ENCODE data around the gene DYDC2. TPM values are rescaled to one million over a fixed set of nuclear protein-coding genes. Genes with fewer than 3 reads are reported as not detected.

Gene DYDC2
- total and polyA plus RNA-seq, 9 of the 15 experiments (the other 6 are each of a cell fraction or from before 2014, with no cell fraction given): 0.06 to 0.34 (median 0.15) TPM; not detected in 5

- no TSS peak for BruUV-seq (replicated peaks)
- DNase-seq (ENCODE audit: extremely low read depth in 1 of 4, low spot score in 3 of 4) (no peak), ATAC-seq (no peak), FAIRE-seq (no peak)
- intact Hi-C loops (cut with micrococcal nuclease) (no loop called here), in situ Hi-C loops (cut with MboI) (no loop called here)
- no peaks in the 10 kb centered on the region for H3K36me3 ChIP-seq (ENCODE audit: control insufficient read depth, insufficient read depth, low read length)
- H3K27me3 ChIP-seq (ENCODE audit: control insufficient read depth in 2 of 2, insufficient read depth in 2 of 2, low read length in 2 of 2): no peaks in the 10 kb centered on the region
- H3K9me1 ChIP-seq (ENCODE audit: control insufficient read depth, insufficient read depth, low read length): no peaks in the 10 kb centered on the region
- H4K20me1 ChIP-seq (replicated peaks; ENCODE audit: control insufficient read depth, insufficient read depth, low read length): no peaks in the 10 kb centered on the region
- no peaks in the 10 kb centered on the region for H3K79me2 ChIP-seq (ENCODE audit: control insufficient read depth, insufficient read depth, low read length)
- no peak for TF ChIP-seq SAP30 (IDR thresholded peaks at IDR 0.05; ENCODE audit: borderline replicate concordance, insufficient read depth, low read depth, low read length, poor library complexity, severe bottlenecking)
- no peak for TF ChIP-seq SMC3 (conservative IDR thresholded peaks at IDR 0.05; ENCODE audit: insufficient read depth, low read depth, low read length)
- no peak for TF ChIP-seq ATF7 (IDR thresholded peaks at IDR 0.05)
- no peak for TF ChIP-seq KHSRP (IDR thresholded peaks at IDR 0.05)
- TF ChIP-seq CREB1 (IDR thresholded peaks at IDR 0.05): no peak
- no peak for TF ChIP-seq CREB1 (CRISPR knock-in tag; IDR thresholded peaks at IDR 0.05)
- TF ChIP-seq ZBTB43 (CRISPR knock-in tag; IDR thresholded peaks at IDR 0.05): no peak
- no peak for TF ChIP-seq TAF1 (IDR thresholded peaks at IDR 0.05; ENCODE audit: control insufficient read depth, extremely low read depth, insufficient read depth, low read length, severe bottlenecking)
- TF ChIP-seq CSDE1 (IDR thresholded peaks at IDR 0.05): no peak
- no peak for TF ChIP-seq YY1 (IDR thresholded peaks at IDR 0.05; ENCODE audit: borderline replicate concordance in 1 of 3, control insufficient read depth in 1 of 3, extremely low read depth in 1 of 3, insufficient read depth in 3 of 3, insufficient read length in 1 of 3, insufficient replicate concordance in 2 of 3, low read depth in 1 of 3, low read length in 2 of 3)
- TF ChIP-seq, protein P1, sequence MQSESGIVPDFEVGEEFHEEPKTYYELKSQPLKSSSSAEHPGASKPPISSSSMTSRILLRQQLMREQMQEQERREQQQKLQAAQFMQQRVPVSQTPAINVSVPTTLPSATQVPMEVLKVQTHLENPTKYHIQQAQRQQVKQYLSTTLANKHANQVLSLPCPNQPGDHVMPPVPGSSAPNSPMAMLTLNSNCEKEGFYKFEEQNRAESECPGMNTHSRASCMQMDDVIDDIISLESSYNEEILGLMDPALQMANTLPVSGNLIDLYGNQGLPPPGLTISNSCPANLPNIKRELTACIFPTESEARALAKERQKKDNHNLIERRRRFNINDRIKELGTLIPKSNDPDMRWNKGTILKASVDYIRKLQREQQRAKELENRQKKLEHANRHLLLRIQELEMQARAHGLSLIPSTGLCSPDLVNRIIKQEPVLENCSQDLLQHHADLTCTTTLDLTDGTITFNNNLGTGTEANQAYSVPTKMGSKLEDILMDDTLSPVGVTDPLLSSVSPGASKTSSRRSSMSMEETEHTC (IDR thresholded peaks at IDR 0.05): no peak
- no peaks in the 10 kb centered on the region for H3K4me1 ChIP-seq (replicated peaks in 1 of 2; ENCODE audit: control insufficient read depth in 2 of 2, insufficient read depth in 2 of 2, low read length in 2 of 2)
- CTCF ChIA-PET (ENCODE audit: low intra/inter-chr PET ratio): no interaction called here
- no peaks in the 10 kb centered on the region for H3K9me3 ChIP-seq (replicated peaks; ENCODE audit: control insufficient read depth, insufficient read depth, low read depth, low read length)
- 0% methylated on average over 1 of the region's 1 CpG for WGBS (ENCODE audit: insufficient coverage, low coverage, missing lambda C conversion rate)
- H3K27ac ChIP-seq (ENCODE audit: extremely low read depth, low read depth, low read length): no peak overlapping the region
- POLR2A ChIA-PET: interaction anchor here (0.6 to 1.2 kb wide), 3 partner anchors 8 to 38 kb away, joined by 3 to 5 read pairs (median 3); no protein-coding TSS in a partner anchor
- H3K4me3 ChIP-seq: no peak overlapping the region
- no peak overlapping the region for H3K9ac ChIP-seq (ENCODE audit: insufficient read depth in 1 of 2, low read depth in 2 of 2, low read length in 2 of 2)
- no peak overlapping the region for H2AFZ ChIP-seq (ENCODE audit: low read depth, low read length)
- no peak overlapping the region for H3K4me2 ChIP-seq (ENCODE audit: insufficient read depth, low read length)
Observed at GRCh38 chr10:80365510-80365909, 8.9 kb downstream of the DYDC2 start.
